ENCODE measurements around the gene DNAJC10.
"Not testable (repeated sequence)": the region's sequence is repeated elsewhere in the genome, so short reads cannot be mapped to it uniquely, and the experiment has no call there.

DNAJC10 gene

DNA sequence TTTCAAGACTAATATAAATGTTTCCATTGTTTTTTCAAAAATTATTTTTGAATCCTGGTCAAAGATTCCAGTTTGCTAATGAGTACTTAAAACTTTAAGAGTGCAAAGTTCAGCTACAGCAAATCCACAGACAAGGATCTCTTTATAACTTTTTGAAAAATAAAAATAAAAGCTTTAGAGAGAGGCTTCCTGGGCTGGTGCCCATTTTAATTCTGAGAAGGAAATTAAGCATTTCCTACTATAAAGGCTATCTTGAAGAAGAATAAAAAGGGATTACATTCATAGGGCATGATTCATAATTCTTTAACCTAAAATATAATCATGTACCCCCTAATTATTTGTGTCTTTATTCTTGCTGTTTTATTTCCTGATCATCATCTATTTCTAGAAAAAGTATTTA lies 38.2 kb downstream of the DNAJC10 start:
- Histone ChIP-seq H4K20me1 (peaks cover 0 to 55% (median 15%) of the 10 kb centered on the region in 11 experiments; a peak in 16 of 22 replicates), H3K4me3 (no peak overlapping the region), H3K4me1 (no peaks in the 10 kb centered on the region), H3K27ac (no peak overlapping the region), H3K9me3 (replicated peaks in 1 of 11) (no peaks in the 10 kb centered on the region), H3K4me2 (no peak overlapping the region), H3K9ac (no peak overlapping the region), H3K36me3 (peaks cover 94 to 99% (median 95%) of the 10 kb centered on the region in 11 experiments), H3K27me3 (no peaks in the 10 kb centered on the region)
- no peak for TF ChIP-seq Cebpa-rat (IDR thresholded peaks at IDR 0.05)

DNA sequence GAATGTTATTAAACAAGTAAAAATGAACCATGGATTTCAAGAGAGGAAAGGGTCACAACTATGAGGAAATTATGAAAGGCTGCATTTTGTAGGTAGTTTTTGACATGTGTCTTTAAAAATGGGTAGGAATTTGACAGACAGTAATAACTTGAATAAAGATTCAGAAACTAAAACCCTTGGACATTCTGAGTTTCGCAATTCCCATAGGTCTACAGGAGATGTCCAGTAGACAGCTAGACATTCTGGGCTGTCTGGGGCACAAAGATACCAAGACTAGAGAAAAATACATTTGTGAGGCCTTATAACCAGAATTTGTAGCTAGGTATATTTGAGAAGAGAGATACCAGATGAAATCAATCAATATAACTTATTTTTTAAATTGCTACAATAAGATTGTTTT lies 42.3 kb downstream of the DNAJC10 start:
- peaks cover 95 to 100% (median 99%) of the 10 kb centered on the region in 11 experiments for H3K36me3 ChIP-seq
- H3K27me3 ChIP-seq, result no peaks in the 10 kb centered on the region
- H3K4me1 ChIP-seq, result peaks cover 0 to 9% (median 0%) of the 10 kb centered on the region in 10 experiments; a peak in 3 of 20 replicates
- no peak overlapping the region for H3K9ac ChIP-seq
- no peak overlapping the region for H3K27ac ChIP-seq
- peaks cover 0 to 65% (median 31%) of the 10 kb centered on the region in 11 experiments; a peak in 16 of 22 replicates for H4K20me1 ChIP-seq
- H3K9me3 ChIP-seq (replicated peaks in 1 of 11), result no peaks in the 10 kb centered on the region
- TF ChIP-seq Cebpa-rat (IDR thresholded peaks at IDR 0.05), result no peak
- H3K4me3 ChIP-seq, result no peak overlapping the region
- no peak overlapping the region for H3K4me2 ChIP-seq

DNA sequence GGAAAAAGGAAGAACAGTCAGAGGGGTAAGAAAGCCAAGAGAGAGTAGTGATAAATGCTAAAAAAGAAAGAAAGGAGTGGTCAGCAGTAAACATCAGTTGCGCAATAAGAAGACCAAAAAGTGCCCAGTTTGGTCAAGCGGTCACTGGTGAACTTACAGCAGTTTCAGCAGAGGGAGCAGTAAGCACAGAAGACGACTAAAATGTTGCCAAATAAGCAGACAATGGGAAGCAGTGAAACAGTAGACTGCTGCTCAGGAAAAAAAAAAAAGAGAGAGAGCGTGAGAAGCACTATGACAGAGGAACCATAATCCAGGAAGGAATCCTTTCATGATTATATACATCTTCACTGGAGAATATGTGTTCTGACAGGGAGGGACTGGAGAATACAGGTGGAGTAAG lies 45.8 kb downstream of the DNAJC10 start:
- no peak overlapping the region for H3K4me2 ChIP-seq

DNA sequence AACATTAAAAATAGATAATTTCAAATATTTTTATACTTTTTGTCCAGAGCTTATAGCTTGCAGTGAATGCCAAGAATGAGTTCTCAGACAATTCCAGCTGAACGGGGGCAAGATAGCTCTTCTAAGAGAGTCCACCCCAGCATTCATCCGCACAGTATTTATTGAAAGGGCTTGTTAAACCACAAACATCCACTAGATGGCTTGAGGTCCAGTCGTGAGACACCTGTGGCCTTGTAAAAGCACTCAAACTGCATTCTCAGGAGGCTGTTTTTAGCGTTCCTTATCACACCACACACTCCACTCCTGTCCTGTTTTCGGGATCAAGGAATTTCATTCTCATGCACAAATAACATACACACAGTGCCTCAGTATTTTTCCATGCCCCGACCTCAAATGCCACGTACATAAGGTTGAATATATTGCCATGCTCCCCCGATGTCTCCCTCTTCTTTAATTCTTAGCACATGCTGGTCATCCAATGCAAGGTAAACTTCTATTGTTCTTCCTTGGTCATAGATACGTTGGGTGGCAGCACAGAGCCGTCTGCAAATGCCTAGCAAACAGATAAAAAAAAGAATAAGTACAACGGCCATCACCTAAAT lies 47.4 kb downstream of the DNAJC10 start:
- H3K4me3 ChIP-seq, result no peak overlapping the region

More for the DNA sequence above, 45.8 kb downstream of the DNAJC10 start:
- H3K9me3 ChIP-seq (replicated peaks in 1 of 11), result peaks cover 0 to 13% (median 0%) of the 10 kb centered on the region in 11 experiments; a peak in 5 of 22 replicates
- H3K36me3 ChIP-seq, result peaks cover 96 to 100% (median 99%) of the 10 kb centered on the region in 11 experiments
- H3K27ac ChIP-seq, result no peak overlapping the region
- no peak overlapping the region for H3K4me3 ChIP-seq
- peak; percentile 58 to 95 (median 76); a peak in 18 of 22 replicates for TF ChIP-seq Cebpa-rat (IDR thresholded peaks at IDR 0.05)
- peaks cover 0 to 9% (median 0%) of the 10 kb centered on the region in 10 experiments; a peak in 3 of 20 replicates for H3K4me1 ChIP-seq
- H4K20me1 ChIP-seq, result peaks cover 0 to 91% (median 53%) of the 10 kb centered on the region in 11 experiments; a peak in 16 of 22 replicates
- no peak overlapping the region for H3K9ac ChIP-seq
- H3K27me3 ChIP-seq, result no peaks in the 10 kb centered on the region

DNA sequence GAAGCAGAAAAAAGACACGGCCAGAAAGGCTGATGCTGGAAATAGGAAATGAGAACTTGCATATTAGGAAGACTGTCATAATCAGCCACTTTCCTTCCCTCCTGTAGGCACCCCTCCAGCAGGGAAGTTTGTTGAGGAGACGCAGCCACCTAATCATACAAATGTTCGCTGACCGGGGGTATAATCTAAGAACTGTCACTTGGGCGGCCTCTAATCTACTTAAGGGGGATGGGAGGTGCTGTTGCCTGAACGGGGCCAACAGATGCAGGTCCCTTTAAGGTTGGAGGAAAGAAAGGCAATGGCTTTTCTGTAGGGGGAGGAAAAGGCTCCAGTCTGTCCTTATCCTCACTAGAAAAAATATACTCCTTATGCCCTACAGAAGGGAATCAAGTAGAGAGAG lies 50.6 kb downstream of the DNAJC10 start:
- peaks cover 88 to 100% (median 99%) of the 10 kb centered on the region in 11 experiments for H3K36me3 ChIP-seq
- H3K9ac ChIP-seq, result no peak overlapping the region
- no peaks in the 10 kb centered on the region for H3K27me3 ChIP-seq
- H3K27ac ChIP-seq, result no peak overlapping the region
- peaks cover 0 to 6% (median 0%) of the 10 kb centered on the region in 10 experiments; a peak in 3 of 20 replicates for H3K4me1 ChIP-seq
- H4K20me1 ChIP-seq, result peaks cover 0 to 82% (median 40%) of the 10 kb centered on the region in 11 experiments; a peak in 16 of 22 replicates
- H3K4me2 ChIP-seq, result no peak overlapping the region
- no peak overlapping the region for H3K4me3 ChIP-seq
- TF ChIP-seq Cebpa-rat (IDR thresholded peaks at IDR 0.05), result no peak
- H3K9me3 ChIP-seq (replicated peaks in 1 of 11), result peaks cover 24 to 59% (median 41%) of the 10 kb centered on the region in 11 experiments

More for the DNA sequence above, 47.4 kb downstream of the DNAJC10 start:
- peaks cover 0 to 95% (median 62%) of the 10 kb centered on the region in 11 experiments; a peak in 16 of 22 replicates for H4K20me1 ChIP-seq
- peaks cover 98 to 100% (median 100%) of the 10 kb centered on the region in 11 experiments for H3K36me3 ChIP-seq
- no peak for TF ChIP-seq Cebpa-rat (IDR thresholded peaks at IDR 0.05)
- H3K9me3 ChIP-seq (replicated peaks in 1 of 11), result peaks cover 6 to 28% (median 12%) of the 10 kb centered on the region in 11 experiments
- peaks cover 0 to 9% (median 0%) of the 10 kb centered on the region in 10 experiments; a peak in 3 of 20 replicates for H3K4me1 ChIP-seq
- H3K9ac ChIP-seq, result no peak overlapping the region
- no peak overlapping the region for H3K27ac ChIP-seq
- H3K4me2 ChIP-seq, result no peak overlapping the region
- H3K27me3 ChIP-seq, result no peaks in the 10 kb centered on the region

GRCh38 chr2:182767578-182767977 lies 51.5 kb downstream of the DNAJC10 start:
- TF ChIP-seq Cebpa-rat (IDR thresholded peaks at IDR 0.05), result no peak
- no peak overlapping the region for H3K27ac ChIP-seq
- peaks cover 86 to 100% (median 98%) of the 10 kb centered on the region in 11 experiments for H3K36me3 ChIP-seq
- H4K20me1 ChIP-seq, result peaks cover 0 to 81% (median 37%) of the 10 kb centered on the region in 11 experiments; a peak in 16 of 22 replicates
- no peak overlapping the region for H3K4me2 ChIP-seq
- no peaks in the 10 kb centered on the region for H3K27me3 ChIP-seq
- no peaks in the 10 kb centered on the region for H3K4me1 ChIP-seq
- peaks cover 31 to 66% (median 48%) of the 10 kb centered on the region in 11 experiments for H3K9me3 ChIP-seq (replicated peaks in 1 of 11)
- H3K9ac ChIP-seq, result no peak overlapping the region
- no peak overlapping the region for H3K4me3 ChIP-seq

- not testable (repeated sequence) for H3K4me3 ChIP-seq, H3K9ac ChIP-seq, H3K27me3 ChIP-seq, H3K4me1 ChIP-seq, H3K4me2 ChIP-seq, H3K27ac ChIP-seq
- peaks cover 0 to 85% (median 38%) of the 10 kb centered on the region in 11 experiments; a peak in 15 of 22 replicates for H4K20me1 ChIP-seq
- H3K36me3 ChIP-seq, result peaks cover 73 to 100% (median 97%) of the 10 kb centered on the region in 11 experiments
- peaks cover 31 to 66% (median 50%) of the 10 kb centered on the region in 11 experiments for H3K9me3 ChIP-seq (replicated peaks in 1 of 11)
Observed at GRCh38 chr2:182768950-182769349, 52.9 kb downstream of the DNAJC10 start.

DNA sequence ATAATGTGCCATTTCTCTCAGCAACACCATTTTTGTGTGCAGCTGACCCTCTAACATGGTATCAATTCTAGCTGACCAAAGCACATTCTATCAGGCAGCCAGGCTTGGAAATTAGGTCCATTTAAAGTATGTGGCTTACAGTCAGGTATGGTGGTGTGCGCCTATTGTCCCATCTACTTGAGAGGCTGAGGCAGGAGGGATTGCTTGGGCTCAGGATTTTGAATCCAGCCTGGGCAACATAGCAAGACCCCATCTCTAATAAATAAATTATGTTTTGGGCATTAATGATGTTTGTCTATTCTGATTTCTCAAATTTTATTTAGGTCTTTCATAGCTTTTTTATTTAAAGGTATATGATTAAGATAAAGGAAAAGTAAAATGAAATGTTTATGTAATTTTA lies 63.3 kb downstream of the DNAJC10 start:
- H3K27ac ChIP-seq, result no peak overlapping the region
- H3K27me3 ChIP-seq, result no peaks in the 10 kb centered on the region
- no peak for TF ChIP-seq Cebpa-rat (IDR thresholded peaks at IDR 0.05)
- H3K9ac ChIP-seq, result no peak overlapping the region
- no peak overlapping the region for H3K4me2 ChIP-seq
- H4K20me1 ChIP-seq, result peaks cover 0 to 37% (median 5%) of the 10 kb centered on the region in 11 experiments; a peak in 13 of 22 replicates
- H3K36me3 ChIP-seq, result peaks cover 65 to 85% (median 71%) of the 10 kb centered on the region in 11 experiments
- peaks cover 0 to 12% (median 5%) of the 10 kb centered on the region in 11 experiments; a peak in 8 of 22 replicates for H3K9me3 ChIP-seq (replicated peaks in 1 of 11)
- H3K4me3 ChIP-seq, result no peak overlapping the region
- no peaks in the 10 kb centered on the region for H3K4me1 ChIP-seq

DNA sequence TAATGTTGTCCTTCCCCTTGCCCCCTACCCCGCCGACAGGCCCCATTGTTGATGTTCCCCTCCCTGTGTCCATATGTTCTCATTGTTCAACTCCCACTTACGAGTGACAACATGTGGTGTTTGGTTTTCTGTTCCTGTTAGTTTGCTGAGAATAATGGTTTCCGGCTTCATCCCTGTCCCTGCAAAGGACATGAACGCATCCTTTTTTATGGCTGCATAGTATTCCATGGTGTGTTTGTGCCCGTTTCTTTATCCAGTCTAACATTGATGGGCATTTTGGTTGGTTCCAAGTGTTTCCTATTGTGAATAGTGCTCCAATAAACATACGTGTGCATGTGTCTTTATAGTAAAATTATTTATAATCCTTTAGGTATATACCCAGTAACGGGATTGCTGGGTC lies 65.0 kb downstream of the DNAJC10 start:
- H3K27me3 ChIP-seq, H3K27ac ChIP-seq, H3K4me2 ChIP-seq, H3K4me1 ChIP-seq, H3K4me3 ChIP-seq, H3K9ac ChIP-seq: not testable (repeated sequence)
- Histone ChIP-seq H3K9me3 (replicated peaks in 1 of 11) (peaks cover 0 to 12% (median 5%) of the 10 kb centered on the region in 11 experiments; a peak in 8 of 22 replicates), H4K20me1 (peaks cover 0 to 19% (median 0%) of the 10 kb centered on the region in 11 experiments; a peak in 6 of 22 replicates), H3K36me3 (peaks cover 47 to 71% (median 56%) of the 10 kb centered on the region in 11 experiments)

- not testable (repeated sequence) for H3K4me2 ChIP-seq, H3K27ac ChIP-seq, H3K4me1 ChIP-seq, H3K9ac ChIP-seq, H3K27me3 ChIP-seq, H3K4me3 ChIP-seq
- H3K9me3 ChIP-seq (replicated peaks in 1 of 11), result peaks cover 0 to 12% (median 5%) of the 10 kb centered on the region in 11 experiments; a peak in 8 of 22 replicates
- peaks cover 0 to 15% (median 0%) of the 10 kb centered on the region in 11 experiments; a peak in 4 of 22 replicates for H4K20me1 ChIP-seq
- H3K36me3 ChIP-seq, result peaks cover 34 to 69% (median 51%) of the 10 kb centered on the region in 11 experiments
Observed at GRCh38 chr2:182782686-182783085, 66.6 kb downstream of the DNAJC10 start.
